K562 (cell line): ENCODE data around the gene NPIPB2. TPM values are rescaled to one million over a fixed set of nuclear protein-coding genes. Genes with fewer than 3 reads are reported as not detected.
A peak's percentile ranks its signal among the peaks of the same experiment; 100 is the strongest.

Experiments
- ARID1B ChIP-seq: fragments of 450-650 bp; IDR thresholded peaks from 2 replicates; pipeline ENCODE4 v1.6.1; 2016; ENCODE audit warnings: antibody characterized with exemption, mild to moderate bottlenecking, inconsistent platforms
- BRCA1 ChIP-seq, 2 experiments: fragments of 450-650 bp in 1 of 2; sonication (generic) in 1 of 2; formaldehyde crosslinking in 1 of 2; IDR thresholded peaks; 2 replicates each; pipeline versions ENCODE4 v1.5.0 to v1.6.1; 2017 to 2020; ENCODE audit warnings: mild to moderate bottlenecking in 1 of 2, missing genetic modification reagents in 1 of 2
- BRD4 ChIP-seq: fragments of 200-600 bp; sonication (generic); IDR thresholded peaks from 2 replicates; pipeline ENCODE4 v1.6.1; 2017; ENCODE audit warnings: inconsistent platforms
- CAMTA2 ChIP-seq: fragments of 250-450 bp; sonication (Bioruptor Pico); conservative IDR thresholded peaks from 2 replicates; pipeline ENCODE4 v1.5.1; 2022
- DDX20 ChIP-seq: fragments of 450-650 bp; IDR thresholded peaks from 2 replicates; pipeline ENCODE4 v1.6.1; 2016; ENCODE audit warnings: missing genetic modification characterization, low read depth, mild to moderate bottlenecking, missing compliant biosample characterization, moderate library complexity
- DNMT1 ChIP-seq: fragments of 450-650 bp; IDR thresholded peaks from 2 replicates; pipeline ENCODE4 v1.6.1; 2016; ENCODE audit warnings: antibody characterized with exemption, mild to moderate bottlenecking
- EHMT2 ChIP-seq: fragments of 450-650 bp; IDR thresholded peaks from 2 replicates; pipeline ENCODE4 v1.6.1; 2018; ENCODE audit warnings: antibody characterized with exemption
- HMGN3 ChIP-seq: IDR thresholded peaks from 2 replicates; pipeline ENCODE4 v1.6.1; 2011; ENCODE audit warnings: borderline replicate concordance, low read depth, mild to moderate bottlenecking, mixed read lengths, low read length; ENCODE audit not compliant: insufficient read length; ENCODE audit errors: extremely low read depth
- NONO ChIP-seq, 2 experiments: fragments of 200-400 bp in 1 of 2; fragments of 450-650 bp in 1 of 2; formaldehyde crosslinking in 1 of 2; IDR thresholded peaks; 2 replicates each; pipeline ENCODE4 v1.6.1; 2017; ENCODE audit warnings: low read depth in 2 of 2, mild to moderate bottlenecking in 2 of 2, moderate library complexity in 2 of 2, low read length in 1 of 2
- PURB ChIP-seq: sonication (generic); formaldehyde crosslinking; IDR thresholded peaks from 2 replicates; pipeline ENCODE4 v1.9.0; 2021; ENCODE audit warnings: low read depth, mild to moderate bottlenecking, missing genetic modification reagents
- RAD51 ChIP-seq: fragments of 450-650 bp; IDR thresholded peaks from 2 replicates; pipeline ENCODE4 v1.7.1; 2016; ENCODE audit warnings: low read depth, mild to moderate bottlenecking, borderline replicate concordance
- RBBP5 ChIP-seq: fragments of 200-600 bp; sonication (generic); IDR thresholded peaks from 2 replicates; pipeline ENCODE4 v1.6.1; 2012; ENCODE audit warnings: borderline replicate concordance, mild to moderate bottlenecking, low read length, control low read depth, inconsistent platforms; ENCODE audit not compliant: insufficient read depth, poor library complexity, severe bottlenecking
- SMARCE1 ChIP-seq: fragments of 450-650 bp; IDR thresholded peaks from 2 replicates; pipeline ENCODE4 v1.7.1; 2016; ENCODE audit warnings: mild to moderate bottlenecking
- TEAD4 ChIP-seq, 2 experiments: sonication (generic) in 1 of 2; formaldehyde crosslinking in 1 of 2; IDR thresholded peaks; 2 replicates each; pipeline versions ENCODE4 v1.6.1 to v1.8.0; 2012 to 2022; ENCODE audit warnings: borderline replicate concordance in 1 of 2, inconsistent platforms in 1 of 2, low read length in 1 of 2, mild to moderate bottlenecking in 1 of 2, missing genetic modification reagents in 1 of 2
- ZFX ChIP-seq: sonication (generic); formaldehyde crosslinking; IDR thresholded peaks from 2 replicates; pipeline ENCODE4 v1.8.0; 2022; ENCODE audit warnings: mild to moderate bottlenecking, missing genetic modification reagents, moderate library complexity
- ZNF124 ChIP-seq: sonication (generic); formaldehyde crosslinking; IDR thresholded peaks from 2 replicates; pipeline ENCODE4 v1.8.1; 2022; ENCODE audit warnings: missing genetic modification reagents
- ZNF133 ChIP-seq: fragments of 250-450 bp; sonication (Bioruptor Pico); IDR thresholded peaks from 2 replicates; pipeline ENCODE4 v1.4.0; 2020; ENCODE audit warnings: mild to moderate bottlenecking
- ZNF384 ChIP-seq: IDR thresholded peaks from 2 replicates; pipeline ENCODE4 v1.6.1; 2012; ENCODE audit warnings: low read depth, low read length, improper control_type of control experiment
- ZNF717 ChIP-seq: fragments of 250-450 bp; sonication (Bioruptor Pico); IDR thresholded peaks from 2 replicates; pipeline ENCODE4 v1.5.0; 2021
- polyA plus RNA-seq, 8 experiments: library from polyadenylated mRNA; depleted of rRNA in 4 of 8; stranded (reverse) in 5 of 8; unstranded in 3 of 8; fragments of >200 nt; fragmentation: Nextera tagmentation in 2 of 8; fragmentation: Illumina TruSeq in 1 of 8; extraction: Ambion mirVana in 2 of 8; extraction: Trizol in 1 of 8; gene quantifications; 2 replicates each; pipeline versions ENCODE4 v1.2.1 to v1.2.3, GENCODE V29; 2011 to 2014; ENCODE audit warnings: inconsistent platforms in 1 of 8, missing spikeins in 1 of 8
- total RNA-seq, 7 experiments: library from RNA; depleted of rRNA in 6 of 7; stranded (reverse); fragments of >200 nt in 6 of 7; fragmentation: Illumina TruSeq in 2 of 7; extraction: Trizol in 2 of 7; gene quantifications; 2 replicates each; pipeline versions ENCODE4 v1.2.1 to v1.2.3, GENCODE V29; 2011 to 2021; ENCODE audit warnings: low replicate concordance in 1 of 7
- TF ChIP-seq, protein P1 (sequence below): sonication (generic); formaldehyde crosslinking; IDR thresholded peaks from 2 replicates; pipeline ENCODE4 v1.9.0; 2022; ENCODE audit warnings: mild to moderate bottlenecking, missing genetic modification reagents
- TF ChIP-seq, protein P2 (sequence below): sonication (generic); formaldehyde crosslinking; IDR thresholded peaks from 2 replicates; pipeline ENCODE4 v1.9.0; 2022; ENCODE audit warnings: mild to moderate bottlenecking, missing genetic modification reagents
- TF ChIP-seq, protein P3 (sequence below): fragments of 450-650 bp; IDR thresholded peaks from 2 replicates; pipeline ENCODE4 v1.6.1; 2014; ENCODE audit warnings: low read depth, mild to moderate bottlenecking, moderate library complexity, borderline replicate concordance

NPIPB2 gene
- total and polyA plus RNA-seq, 9 of the 15 experiments (the other 6 are each of a cell fraction or from before 2014, with no cell fraction given) = 0.21 to 2.9 (median 1.6) TPM; not detected in 1

DNA sequence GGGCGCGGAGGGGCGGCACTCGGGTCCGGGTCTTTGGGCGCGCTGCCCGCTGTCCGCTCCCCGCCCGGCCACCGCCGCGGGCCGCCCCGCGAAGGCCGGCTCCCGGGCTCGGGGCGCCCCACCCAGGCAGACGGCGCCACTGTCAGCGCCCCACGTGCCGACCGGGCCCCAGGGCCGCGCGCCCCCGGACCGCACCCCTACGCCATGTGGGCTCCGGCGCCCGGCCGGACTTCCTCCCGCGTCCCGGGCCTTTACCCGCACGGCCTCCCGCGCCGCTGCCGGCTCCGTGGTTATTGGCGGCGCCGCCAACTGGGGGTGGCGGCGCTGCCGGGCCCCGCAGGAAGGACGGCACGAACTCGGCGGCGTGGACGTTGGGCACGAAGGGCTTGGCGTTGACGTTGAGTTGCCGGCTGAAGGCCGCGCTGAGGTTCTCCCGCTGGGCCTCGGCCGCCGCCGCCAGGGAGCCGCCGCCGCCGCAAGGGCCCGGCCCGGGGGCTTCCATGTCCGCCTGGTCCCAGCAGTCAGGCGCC lies 26.7 kb downstream of the NPIPB2 start (continued):
- TF ChIP-seq TEAD4 (IDR thresholded peaks at IDR 0.05; ENCODE audit: low read length) = no peak
- peak; percentile 39; the same call in 1 of the 2 replicates for TF ChIP-seq TEAD4 (CRISPR knock-in tag; IDR thresholded peaks at IDR 0.05; ENCODE audit: borderline replicate concordance)
- TF ChIP-seq ARID1B = no peak
- TF ChIP-seq PURB = no peak
- TF ChIP-seq RAD51 = no peak
- no peak for TF ChIP-seq CAMTA2 (CRISPR knock-in tag)
- TF ChIP-seq ZNF717 (CRISPR knock-in tag) = no peak
- no peak for TF ChIP-seq DNMT1
- peak; percentile 22 to 69; a peak in 1 of 4 replicates for TF ChIP-seq NONO (IDR thresholded peaks at IDR 0.05; ENCODE audit: low read depth in 2 of 2, low read length in 1 of 2)
- no peak for TF ChIP-seq BRCA1 (IDR thresholded peaks at IDR 0.05)
- TF ChIP-seq BRCA1 (CRISPR knock-in tag; IDR thresholded peaks at IDR 0.05) = peak; percentile 13; the same call in 1 of the 2 replicates
- 0 out of 2 replicates have a peak, but pooled peaks have one; percentile 55 for TF ChIP-seq ZNF124 (CRISPR knock-in tag)
- TF ChIP-seq ZNF133 (CRISPR knock-in tag) = no peak
- no peak for TF ChIP-seq BRD4
- TF ChIP-seq, protein P1, sequence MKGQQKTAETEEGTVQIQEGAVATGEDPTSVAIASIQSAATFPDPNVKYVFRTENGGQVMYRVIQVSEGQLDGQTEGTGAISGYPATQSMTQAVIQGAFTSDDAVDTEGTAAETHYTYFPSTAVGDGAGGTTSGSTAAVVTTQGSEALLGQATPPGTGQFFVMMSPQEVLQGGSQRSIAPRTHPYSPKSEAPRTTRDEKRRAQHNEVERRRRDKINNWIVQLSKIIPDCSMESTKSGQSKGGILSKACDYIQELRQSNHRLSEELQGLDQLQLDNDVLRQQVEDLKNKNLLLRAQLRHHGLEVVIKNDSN (CRISPR knock-in tag) = peak; percentile 31; the same call in 1 of the 2 replicates
- TF ChIP-seq EHMT2 = no peak
- TF ChIP-seq ZNF384 = no peak
- TF ChIP-seq DDX20 = no peak
- TF ChIP-seq HMGN3 = peak; percentile 55
- TF ChIP-seq RBBP5 = peak; percentile 18
- TF ChIP-seq ZFX (CRISPR knock-in tag) = peak; percentile 66; the same call in 1 of the 2 replicates
- TF ChIP-seq SMARCE1 = no peak
- TF ChIP-seq, protein P2, sequence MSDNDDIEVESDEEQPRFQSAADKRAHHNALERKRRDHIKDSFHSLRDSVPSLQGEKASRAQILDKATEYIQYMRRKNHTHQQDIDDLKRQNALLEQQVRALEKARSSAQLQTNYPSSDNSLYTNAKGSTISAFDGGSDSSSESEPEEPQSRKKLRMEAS (CRISPR knock-in tag) = peak; percentile 79; the same call in 1 of the 2 replicates
- TF ChIP-seq, protein P3, sequence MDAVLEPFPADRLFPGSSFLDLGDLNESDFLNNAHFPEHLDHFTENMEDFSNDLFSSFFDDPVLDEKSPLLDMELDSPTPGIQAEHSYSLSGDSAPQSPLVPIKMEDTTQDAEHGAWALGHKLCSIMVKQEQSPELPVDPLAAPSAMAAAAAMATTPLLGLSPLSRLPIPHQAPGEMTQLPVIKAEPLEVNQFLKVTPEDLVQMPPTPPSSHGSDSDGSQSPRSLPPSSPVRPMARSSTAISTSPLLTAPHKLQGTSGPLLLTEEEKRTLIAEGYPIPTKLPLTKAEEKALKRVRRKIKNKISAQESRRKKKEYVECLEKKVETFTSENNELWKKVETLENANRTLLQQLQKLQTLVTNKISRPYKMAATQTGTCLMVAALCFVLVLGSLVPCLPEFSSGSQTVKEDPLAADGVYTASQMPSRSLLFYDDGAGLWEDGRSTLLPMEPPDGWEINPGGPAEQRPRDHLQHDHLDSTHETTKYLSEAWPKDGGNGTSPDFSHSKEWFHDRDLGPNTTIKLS = 0 out of 2 replicates have a peak, but pooled peaks have one; percentile 17
